Chondrocyte (in vitro differentiated cells): Measurements from ENCODE around the gene PLA2G2F. TPM values are rescaled to one million over a fixed set of nuclear protein-coding genes. Genes with fewer than 3 reads are reported as not detected.

ENCODE experiments used
- DNase-seq: peaks from one replicate; pipeline ENCODE4 v3.0.0; 2021; ENCODE audit warnings: mixed read lengths, low spot score
- H3K27ac Mint-ChIP-seq: one replicate; pipeline ENCODE4 v1.8.0; 2021; ENCODE audit warnings: mild to moderate bottlenecking, moderate library complexity, mixed read lengths; ENCODE audit not compliant: unreplicated experiment
- H3K27me3 Mint-ChIP-seq: 2 replicates; pipeline ENCODE4 v1.8.0; 2021; ENCODE audit warnings: low read depth, mixed read lengths
- H3K36me3 Mint-ChIP-seq: 2 replicates; pipeline ENCODE4 v1.8.0; 2021; ENCODE audit warnings: low read depth, mixed read lengths
- H3K4me1 Mint-ChIP-seq: 2 replicates; pipeline ENCODE4 v1.8.0; 2021; ENCODE audit warnings: low read depth, mild to moderate bottlenecking, mixed read lengths
- H3K4me3 Mint-ChIP-seq: one replicate; pipeline ENCODE4 v1.8.0; 2021; ENCODE audit warnings: mild to moderate bottlenecking, moderate library complexity, mixed read lengths; ENCODE audit not compliant: unreplicated experiment
- H3K9me3 Mint-ChIP-seq: 2 replicates; pipeline ENCODE4 v1.8.0; 2021; ENCODE audit warnings: low read depth, mixed read lengths
- total RNA-seq: library from RNA; stranded (reverse); gene quantifications from 3 replicates; pipeline ENCODE4 v1.2.1, GENCODE V29; 2021
- TF ChIP-seq, protein P1 (sequence below): fragments of 200-600 bp; sonication (generic); IDR thresholded peaks from 2 replicates; pipeline ENCODE4 v1.5.0; 2021; ENCODE audit warnings: antibody characterized with exemption, mild to moderate bottlenecking, moderate library complexity

PLA2G2F gene
- total RNA-seq, 1 donor from 2014 or later = not detected

DNA sequence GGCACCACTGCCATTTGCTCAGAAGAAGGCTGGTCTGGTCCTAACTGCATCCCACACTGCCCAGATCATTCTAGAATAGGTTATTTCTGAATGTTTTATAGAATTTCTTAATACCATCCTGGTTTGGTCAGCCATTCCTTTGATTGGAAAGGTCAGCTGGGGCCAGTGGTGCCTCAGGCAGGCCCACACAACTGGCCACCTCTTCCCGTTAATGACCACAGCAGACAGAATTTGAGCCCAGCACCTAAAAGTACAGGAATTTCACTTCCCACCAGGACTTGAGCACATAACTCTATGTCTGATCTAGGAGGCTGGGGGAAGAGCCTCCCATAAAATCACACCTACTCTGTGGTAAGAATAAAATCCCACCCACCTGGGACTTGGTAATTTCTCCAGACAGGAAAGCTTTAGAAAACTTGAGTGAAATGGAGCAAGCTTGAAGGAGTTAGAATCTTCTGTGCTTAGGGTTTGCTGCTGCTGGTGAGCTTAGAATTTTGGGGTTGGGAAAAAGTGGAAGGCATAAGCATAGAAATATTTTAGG lies 53.8 kb downstream of the PLA2G2F start:
- no peak overlapping the region for H3K27ac Mint-ChIP-seq
- no peak for DNase-seq
- H3K4me1 Mint-ChIP-seq = no peaks in the 10 kb centered on the region
- no peaks in the 10 kb centered on the region for H3K9me3 Mint-ChIP-seq
- TF ChIP-seq, protein P1, sequence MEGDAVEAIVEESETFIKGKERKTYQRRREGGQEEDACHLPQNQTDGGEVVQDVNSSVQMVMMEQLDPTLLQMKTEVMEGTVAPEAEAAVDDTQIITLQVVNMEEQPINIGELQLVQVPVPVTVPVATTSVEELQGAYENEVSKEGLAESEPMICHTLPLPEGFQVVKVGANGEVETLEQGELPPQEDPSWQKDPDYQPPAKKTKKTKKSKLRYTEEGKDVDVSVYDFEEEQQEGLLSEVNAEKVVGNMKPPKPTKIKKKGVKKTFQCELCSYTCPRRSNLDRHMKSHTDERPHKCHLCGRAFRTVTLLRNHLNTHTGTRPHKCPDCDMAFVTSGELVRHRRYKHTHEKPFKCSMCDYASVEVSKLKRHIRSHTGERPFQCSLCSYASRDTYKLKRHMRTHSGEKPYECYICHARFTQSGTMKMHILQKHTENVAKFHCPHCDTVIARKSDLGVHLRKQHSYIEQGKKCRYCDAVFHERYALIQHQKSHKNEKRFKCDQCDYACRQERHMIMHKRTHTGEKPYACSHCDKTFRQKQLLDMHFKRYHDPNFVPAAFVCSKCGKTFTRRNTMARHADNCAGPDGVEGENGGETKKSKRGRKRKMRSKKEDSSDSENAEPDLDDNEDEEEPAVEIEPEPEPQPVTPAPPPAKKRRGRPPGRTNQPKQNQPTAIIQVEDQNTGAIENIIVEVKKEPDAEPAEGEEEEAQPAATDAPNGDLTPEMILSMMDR = no peak
- H3K4me3 Mint-ChIP-seq = no peak overlapping the region
- H3K36me3 Mint-ChIP-seq = no peaks in the 10 kb centered on the region
- peaks cover 70% of the 10 kb centered on the region for H3K27me3 Mint-ChIP-seq

DNA sequence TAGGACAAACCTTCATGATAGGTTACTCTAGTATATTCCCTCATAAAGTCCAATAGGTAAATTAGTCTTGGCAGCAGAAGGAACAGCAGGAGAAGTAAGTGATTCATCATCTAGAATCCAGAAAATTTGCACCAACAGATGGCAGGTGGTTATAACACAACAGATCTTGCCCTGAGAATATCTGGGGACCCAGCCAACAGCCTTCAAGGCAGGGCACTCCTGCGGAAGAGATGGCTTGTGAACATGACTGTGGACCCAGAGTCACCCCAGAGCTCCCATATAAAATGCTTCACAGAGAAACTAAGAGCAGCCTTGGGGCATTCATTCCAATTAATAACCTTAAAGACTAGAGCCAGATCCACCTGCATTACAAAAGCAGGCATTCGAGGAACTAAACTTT lies 55.1 kb downstream of the PLA2G2F start:
- H3K4me3 Mint-ChIP-seq = no peak overlapping the region

DNA sequence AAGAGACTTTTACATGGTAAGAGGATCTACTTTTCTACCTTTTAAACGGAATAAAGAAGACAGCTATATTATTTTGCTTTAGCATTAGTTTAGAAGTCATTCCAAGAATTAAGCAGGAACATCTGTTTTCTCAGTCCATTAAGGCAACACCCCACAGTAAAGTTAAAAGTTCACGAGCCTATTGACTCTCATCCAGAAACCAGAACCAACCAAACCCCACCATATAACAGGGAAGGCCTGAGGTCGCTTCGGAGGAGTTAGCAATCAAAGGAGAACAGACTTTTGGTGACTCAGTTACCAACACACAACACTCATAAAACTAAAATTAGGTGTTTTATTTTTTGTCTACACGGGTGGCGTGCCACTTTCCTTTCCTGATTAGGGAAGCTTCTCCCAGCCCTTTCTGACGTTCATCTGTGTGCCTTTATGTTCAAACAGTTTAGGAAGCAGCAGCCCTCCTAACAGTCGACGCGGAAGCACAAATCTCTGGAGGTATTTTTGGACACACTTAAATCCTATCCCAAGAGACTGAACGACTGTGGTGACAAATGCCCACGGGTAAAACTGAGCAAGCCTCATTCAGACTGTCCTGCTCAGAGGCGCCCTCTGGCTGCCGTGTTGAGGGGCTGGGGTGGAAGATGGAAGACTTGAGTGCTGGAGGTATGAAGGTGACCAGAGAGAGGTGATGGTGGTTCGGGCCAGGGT lies 55.8 kb downstream of the PLA2G2F start:
- Mint-ChIP-seq H3K9me3 (no peaks in the 10 kb centered on the region), H3K4me1 (no peaks in the 10 kb centered on the region), H3K4me3 (no peak overlapping the region), H3K27ac (no peak overlapping the region), H3K27me3 (peaks cover 67% of the 10 kb centered on the region), H3K36me3 (no peaks in the 10 kb centered on the region)
- no peak for DNase-seq
- TF ChIP-seq, protein P1 = peak; percentile 78

More for the DNA sequence above, 55.1 kb downstream of the PLA2G2F start:
- Mint-ChIP-seq H3K4me1 (no peaks in the 10 kb centered on the region), H3K27ac (no peak overlapping the region), H3K9me3 (no peaks in the 10 kb centered on the region), H3K27me3 (peaks cover 67% of the 10 kb centered on the region), H3K36me3 (no peaks in the 10 kb centered on the region)
- TF ChIP-seq, protein P1 = no peak
- DNase-seq = no peak

DNA sequence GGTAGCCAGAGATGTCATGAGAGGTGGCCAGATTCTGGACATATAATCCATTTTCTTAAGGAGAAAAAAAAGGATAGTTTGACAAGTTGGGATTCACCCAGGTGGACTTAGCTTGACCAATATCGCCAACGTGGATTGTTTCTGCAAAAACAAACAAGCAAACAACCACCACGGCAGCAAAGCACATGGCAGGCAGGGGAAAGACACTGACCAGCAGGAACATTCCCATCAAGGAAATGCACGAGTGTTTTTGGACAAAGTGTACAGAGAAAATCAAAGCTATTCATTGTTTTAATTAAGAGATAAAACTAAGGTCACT lies 56.3 kb downstream of the PLA2G2F start:
- Mint-ChIP-seq H3K27me3 (peaks cover 67% of the 10 kb centered on the region), H3K4me3 (no peak overlapping the region), H3K4me1 (no peaks in the 10 kb centered on the region), H3K9me3 (no peaks in the 10 kb centered on the region), H3K36me3 (no peaks in the 10 kb centered on the region), H3K27ac (no peak overlapping the region)
- no peak for DNase-seq
- TF ChIP-seq, protein P1 = peak; percentile 44

DNA sequence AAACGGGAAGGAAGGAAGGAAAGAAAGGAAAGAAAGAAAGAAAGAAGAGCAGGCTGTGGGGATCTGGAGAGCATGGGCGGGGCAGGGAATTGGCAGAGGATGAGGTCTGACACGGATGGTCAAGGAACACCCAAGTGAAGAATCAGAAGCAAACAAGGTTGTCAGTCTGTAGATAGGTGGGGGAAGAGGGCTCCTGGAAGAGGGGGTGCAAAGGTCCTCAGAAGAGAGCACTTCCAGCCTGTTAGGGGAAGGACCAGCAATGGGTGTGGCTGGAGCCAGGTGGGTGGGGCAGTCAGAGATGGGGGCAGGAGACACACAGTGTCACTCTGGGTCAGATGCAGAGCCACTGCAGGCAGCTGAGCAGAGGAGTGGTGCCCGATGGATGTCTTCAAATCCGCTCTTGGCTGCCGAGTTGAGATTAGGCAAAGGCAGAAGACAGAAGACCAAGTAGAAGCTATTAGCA lies 58.2 kb downstream of the PLA2G2F start:
- H3K4me1 Mint-ChIP-seq = no peaks in the 10 kb centered on the region
- H3K27ac Mint-ChIP-seq = no peak overlapping the region
- no peak overlapping the region for H3K4me3 Mint-ChIP-seq
- H3K36me3 Mint-ChIP-seq = no peaks in the 10 kb centered on the region
- no peaks in the 10 kb centered on the region for H3K9me3 Mint-ChIP-seq
- TF ChIP-seq, protein P1 = no peak
- no peak for DNase-seq
- peaks cover 62% of the 10 kb centered on the region for H3K27me3 Mint-ChIP-seq
